Head of caudate nucleus (tissue), 42 donors: Measurements from ENCODE around the gene FPR1.
"Not testable (repeated sequence)": the region's sequence is repeated elsewhere in the genome, so short reads cannot be mapped to it uniquely, and the experiment has no call there.

ENCODE experiments used
- DNase-seq, 42 donors: peaks; one replicate each; pipeline versions ENCODE4 v3.0.0 to v3.0.0-alpha.2; 2020 to 2021; ENCODE audit warnings: mixed read lengths in 7 of 42
- intact Hi-C: fragments of 100-400 bp; cut with DNase I; formaldehyde crosslinking; loops from one replicate; pipeline ENCODE4 v1.15.0; 2022

The FPR1 gene

GRCh38 chr19:51742789-51743188 lies 8.9 kb downstream of the FPR1 start:
- no peak for DNase-seq
- intact Hi-C loops = no loop called here

GRCh38 chr19:51740356-51740755 lies 11.3 kb downstream of the FPR1 start:
- intact Hi-C loops = no loop called here
- DNase-seq = no peak

- DNase-seq = no peak
- intact Hi-C loops = no loop called here
These were observed 12.0 kb downstream of the FPR1 start for GRCh38 chr19:51739466-51740213.

- intact Hi-C loops = not testable (repeated sequence)
These were observed 13.2 kb downstream of the FPR1 start for GRCh38 chr19:51738523-51738922.

GRCh38 chr19:51737924-51738323 lies 13.8 kb downstream of the FPR1 start:
- no peak for DNase-seq
- intact Hi-C loops = no loop called here

More at GRCh38 chr19:51738523-51738922, 13.2 kb downstream of the FPR1 start:
- DNase-seq = not testable (repeated sequence)

GRCh38 chr19:51737389-51737788 lies 14.3 kb downstream of the FPR1 start:
- intact Hi-C loops = no loop called here
- no peak for DNase-seq

- peak in 25 of 42 donors; percentile 16 to 79 (median 38) for DNase-seq
These were observed 15.8 kb downstream of the FPR1 start for GRCh38 chr19:51735759-51736449.

GRCh38 chr19:51733742-51734522 lies 17.7 kb downstream of the FPR1 start:
- DNase-seq = no peak
- intact Hi-C loops = no loop called here

More at GRCh38 chr19:51735759-51736449, 15.8 kb downstream of the FPR1 start:
- intact Hi-C loops = no loop called here

GRCh38 chr19:51729781-51730180 lies 21.9 kb downstream of the FPR1 start:
- no peak for DNase-seq
- intact Hi-C loops = no loop called here

GRCh38 chr19:51727349-51727880 lies 24.3 kb downstream of the FPR1 start:
- no peak for DNase-seq
- intact Hi-C loops = no loop called here

- intact Hi-C loops = no loop called here
- DNase-seq = peak; percentile 15 to 91 (median 74)
These were observed 25.6 kb downstream of the FPR1 start for GRCh38 chr19:51726049-51726448.

GRCh38 chr19:51724543-51724942 lies 27.1 kb downstream of the FPR1 start:
- DNase-seq = peak in 1 of 42 donors; percentile 23
- intact Hi-C loops = no loop called here

- intact Hi-C loops = no loop called here
These were observed 29.2 kb downstream of the FPR1 start for GRCh38 chr19:51722492-51722891.

GRCh38 chr19:51721905-51722304 lies 29.8 kb downstream of the FPR1 start:
- no peak for DNase-seq
- intact Hi-C loops = no loop called here

More at GRCh38 chr19:51722492-51722891, 29.2 kb downstream of the FPR1 start:
- DNase-seq = no peak

GRCh38 chr19:51719251-51719988 lies 32.3 kb downstream of the FPR1 start:
- peak in 36 of 42 donors; percentile 12 to 69 (median 56) for DNase-seq
- intact Hi-C loops = no loop called here

GRCh38 chr19:51716925-51717324 lies 34.8 kb downstream of the FPR1 start:
- intact Hi-C loops = no loop called here
- no peak for DNase-seq

- intact Hi-C loops = no loop called here
- DNase-seq = no peak
These were observed 35.8 kb downstream of the FPR1 start for GRCh38 chr19:51715850-51716249.

GRCh38 chr19:51714848-51715247 lies 36.8 kb downstream of the FPR1 start:
- DNase-seq = no peak
- intact Hi-C loops = no loop called here
